HepG2 (cell line): ENCODE results near the gene EYA2. TPM values are rescaled to one million over a fixed set of nuclear protein-coding genes. Genes with fewer than 3 reads are reported as not detected.
A peak's percentile ranks its signal among the peaks of the same experiment; 100 is the strongest.

Source experiments
- CCDC6 ChIP-seq: sonication (generic); formaldehyde crosslinking; IDR thresholded peaks from 2 replicates; pipeline ENCODE4 v1.8.1; 2022; ENCODE audit warnings: mild to moderate bottlenecking, missing genetic modification reagents, moderate library complexity
- CHD4 ChIP-seq: fragments of 200-600 bp; sonication (generic); IDR thresholded peaks from 2 replicates; pipeline ENCODE4 v1.7.0; 2017; ENCODE audit warnings: mild to moderate bottlenecking, low read length, borderline replicate concordance
- GABPA ChIP-seq, 2 experiments: IDR thresholded peaks; 2 replicates each; pipeline ENCODE4 v1.6.1; 2011 to 2016; ENCODE audit warnings: low read depth in 2 of 2, low read length in 1 of 2, missing biosample characterization in 1 of 2, missing genetic modification characterization in 1 of 2
- KAT2B ChIP-seq: fragments of 150-350 bp; IDR thresholded peaks from 2 replicates; pipeline ENCODE4 v1.6.1; 2014; ENCODE audit warnings: low read depth, low read length, borderline replicate concordance
- KDM3A ChIP-seq: IDR thresholded peaks from 2 replicates; pipeline ENCODE4 v1.6.1; 2018; ENCODE audit warnings: low read depth, missing compliant biosample characterization
- MXD4 ChIP-seq: IDR thresholded peaks from 2 replicates; pipeline ENCODE4 v1.6.1; 2016; ENCODE audit warnings: mild to moderate bottlenecking, missing biosample characterization, missing genetic modification reagents
- NFATC3 ChIP-seq: sonication (generic); formaldehyde crosslinking; IDR thresholded peaks from 2 replicates; pipeline ENCODE4 v1.5.1; 2020; ENCODE audit warnings: mild to moderate bottlenecking, missing genetic modification reagents
- PRMT3 ChIP-seq: sonication (generic); formaldehyde crosslinking; IDR thresholded peaks from 2 replicates; pipeline ENCODE4 v1.8.1; 2022; ENCODE audit warnings: low read depth, mild to moderate bottlenecking, moderate library complexity, missing genetic modification reagents, borderline replicate concordance
- REL ChIP-seq: sonication (generic); formaldehyde crosslinking; conservative IDR thresholded peaks from 2 replicates; pipeline ENCODE4 v1.8.0; 2022; ENCODE audit warnings: mild to moderate bottlenecking, missing genetic modification reagents, moderate library complexity
- RFX5 ChIP-seq: IDR thresholded peaks from 2 replicates; pipeline ENCODE4 v1.6.1; 2011; ENCODE audit warnings: low read depth, low read length, improper control_type of control experiment
- RXRA ChIP-seq: sonication (generic); formaldehyde crosslinking; IDR thresholded peaks from 2 replicates; pipeline ENCODE4 v1.5.1; 2020; ENCODE audit warnings: missing genetic modification reagents
- TBL1XR1 ChIP-seq: fragments of 150-350 bp; IDR thresholded peaks from 2 replicates; pipeline ENCODE4 v1.6.1; 2014; ENCODE audit warnings: borderline replicate concordance, low read length; ENCODE audit not compliant: partially characterized antibody
- ZFP82 ChIP-seq: sonication (generic); formaldehyde crosslinking; IDR thresholded peaks from 2 replicates; pipeline ENCODE4 v1.5.1; 2020; ENCODE audit warnings: mild to moderate bottlenecking, missing genetic modification reagents, borderline replicate concordance
- ZKSCAN8 ChIP-seq: IDR thresholded peaks from 2 replicates; pipeline ENCODE4 v1.6.1; 2016; ENCODE audit warnings: borderline replicate concordance, missing genetic modification reagents, missing compliant biosample characterization
- ZMYM4 ChIP-seq: sonication (generic); formaldehyde crosslinking; IDR thresholded peaks from 2 replicates; pipeline ENCODE4 v1.8.1; 2023; ENCODE audit warnings: mild to moderate bottlenecking, missing genetic modification reagents
- ZNF207 ChIP-seq: fragments of 450-650 bp; IDR thresholded peaks from 2 replicates; pipeline ENCODE4 v1.6.1; 2016; ENCODE audit warnings: antibody characterized with exemption, borderline replicate concordance
- ZNF276 ChIP-seq: sonication (generic); formaldehyde crosslinking; IDR thresholded peaks from 2 replicates; pipeline ENCODE4 v1.4.0; 2020; ENCODE audit warnings: mild to moderate bottlenecking, low read depth, missing genetic modification reagents
- ZNF441 ChIP-seq: sonication (generic); formaldehyde crosslinking; IDR thresholded peaks from 2 replicates; pipeline ENCODE4 v1.7.0; 2021; ENCODE audit warnings: missing genetic modification reagents, borderline replicate concordance
- ZNF501 ChIP-seq: sonication (generic); formaldehyde crosslinking; IDR thresholded peaks from 2 replicates; pipeline ENCODE4 v1.5.1; 2020; ENCODE audit warnings: mild to moderate bottlenecking, moderate library complexity, missing genetic modification reagents
- ZNF577 ChIP-seq: sonication (generic); formaldehyde crosslinking; IDR thresholded peaks from 2 replicates; pipeline ENCODE4 v1.4.0; 2020; ENCODE audit warnings: mild to moderate bottlenecking, low read depth, missing genetic modification reagents, borderline replicate concordance
- ZNF775 ChIP-seq: sonication (generic); formaldehyde crosslinking; IDR thresholded peaks from 2 replicates; pipeline ENCODE4 v1.4.0; 2020; ENCODE audit warnings: missing genetic modification reagents, mild to moderate bottlenecking, moderate library complexity, borderline replicate concordance
- ZNF788 ChIP-seq: sonication (generic); formaldehyde crosslinking; IDR thresholded peaks from 2 replicates; pipeline ENCODE4 v1.5.0; 2020; ENCODE audit warnings: mild to moderate bottlenecking, missing genetic modification reagents, borderline replicate concordance
- polyA plus RNA-seq, 8 experiments: library from polyadenylated mRNA; depleted of rRNA in 3 of 8; stranded (reverse) in 7 of 8; unstranded in 1 of 8; fragments of >200 nt; fragmentation: Illumina TruSeq in 4 of 8; extraction: Trizol in 4 of 8; gene quantifications; 2 replicates each; pipeline versions ENCODE4 v1.2.1 to v1.2.3, GENCODE V29; 2011 to 2016; ENCODE audit warnings: low read depth in 4 of 8, missing spikeins in 1 of 8, mixed read lengths in 1 of 8; ENCODE audit not compliant: insufficient read depth in 1 of 8
- total RNA-seq, 5 experiments: library from RNA; depleted of rRNA; stranded (reverse); fragments of >200 nt; fragmentation: Illumina TruSeq; extraction: Trizol; gene quantifications; 2 replicates each; pipeline ENCODE4 v1.2.3, GENCODE V29; 2016; ENCODE audit warnings: low read depth in 1 of 5
- TF ChIP-seq, protein P1 (sequence below): IDR thresholded peaks from 2 replicates; pipeline ENCODE4 v1.6.1; 2012; ENCODE audit warnings: inconsistent platforms
- TF ChIP-seq, protein P2 (sequence below): sonication (generic); formaldehyde crosslinking; IDR thresholded peaks from 2 replicates; pipeline ENCODE4 v1.5.1; 2020; ENCODE audit warnings: mild to moderate bottlenecking, moderate library complexity, missing genetic modification reagents
- TF ChIP-seq, protein P3 (sequence below): IDR thresholded peaks from 2 replicates; pipeline ENCODE4 v1.6.1; 2016; ENCODE audit warnings: low read depth, control low read depth

Gene EYA2
- total and polyA plus RNA-seq, 2 of the 13 experiments (the other 11 are each of a cell fraction or from before 2014, with no cell fraction given): not detected

DNA sequence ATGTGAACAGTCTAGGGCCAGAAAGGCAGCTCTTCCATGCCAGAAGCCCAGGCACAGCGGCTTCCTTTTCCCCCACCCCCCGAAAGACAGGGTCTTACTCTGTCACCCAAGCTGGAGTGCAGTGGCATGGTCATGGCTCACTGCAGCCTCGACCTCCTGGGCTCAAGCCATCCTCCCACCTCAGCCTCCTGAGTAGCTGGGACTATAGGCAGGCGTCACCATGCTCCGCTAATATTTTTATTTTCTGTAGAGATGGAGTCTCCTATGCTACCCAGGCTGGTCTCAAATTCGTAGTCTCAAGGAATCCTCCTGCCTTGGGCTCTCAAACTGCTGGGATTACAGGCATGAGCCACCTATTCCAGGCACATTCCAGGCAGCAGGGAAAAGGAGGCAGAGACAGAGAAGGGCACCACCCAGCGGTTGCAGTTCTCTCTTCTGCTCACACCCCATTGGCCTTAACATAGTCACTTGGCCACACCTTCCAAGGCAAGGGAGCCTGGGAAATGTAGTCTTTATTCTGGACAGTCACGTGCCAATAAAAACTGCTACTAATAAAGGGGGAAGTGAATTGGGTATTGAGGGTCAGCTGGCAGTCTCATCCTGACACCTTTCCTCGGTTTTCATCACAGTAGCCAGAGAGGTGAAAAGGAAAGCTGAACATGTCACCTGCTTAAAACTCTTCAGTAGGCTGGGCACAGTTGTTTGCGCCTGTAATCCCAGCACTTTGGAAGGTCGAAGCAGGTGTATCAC, 255.9 kb downstream of the EYA2 start (continued):
- TF ChIP-seq MXD4 (no peak), ZNF276 (CRISPR knock-in tag) (peak; percentile 78; the same call in 1 of the 2 replicates), TBL1XR1 (no peak), KDM3A (peak; percentile 59; the same call in 1 of the 2 replicates), NFATC3 (CRISPR knock-in tag) (no peak), KAT2B (no peak), RXRA (CRISPR knock-in tag) (0 out of 2 replicates have a peak, but pooled peaks have one; percentile 45), CCDC6 (CRISPR knock-in tag) (peak; percentile 62; the same call in 1 of the 2 replicates), ZNF501 (CRISPR knock-in tag) (peak; percentile 72), ZMYM4 (peak; percentile 76), ZFP82 (no peak), RFX5 (no peak), REL (CRISPR knock-in tag) (no peak), ZNF441 (CRISPR knock-in tag) (no peak), PRMT3 (CRISPR knock-in tag) (no peak), ZKSCAN8 (CRISPR knock-in tag) (no peak; the same call in 1 of the 2 replicates), CHD4 (no peak), ZNF775 (CRISPR knock-in tag) (no peak), ZNF788 (CRISPR knock-in tag) (peak; percentile 29; the same call in 1 of the 2 replicates), ZNF577 (CRISPR knock-in tag) (no peak), GABPA (IDR thresholded peaks at IDR 0.05; ENCODE audit: low read depth, low read length) (no peak), GABPA (CRISPR knock-in tag; IDR thresholded peaks at IDR 0.05; ENCODE audit: low read depth) (peak; percentile 59), ZNF207 (no peak)
- TF ChIP-seq, protein P1, sequence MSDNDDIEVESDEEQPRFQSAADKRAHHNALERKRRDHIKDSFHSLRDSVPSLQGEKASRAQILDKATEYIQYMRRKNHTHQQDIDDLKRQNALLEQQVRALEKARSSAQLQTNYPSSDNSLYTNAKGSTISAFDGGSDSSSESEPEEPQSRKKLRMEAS: peak; percentile 59; the same call in 1 of the 2 replicates
- TF ChIP-seq, protein P2, sequence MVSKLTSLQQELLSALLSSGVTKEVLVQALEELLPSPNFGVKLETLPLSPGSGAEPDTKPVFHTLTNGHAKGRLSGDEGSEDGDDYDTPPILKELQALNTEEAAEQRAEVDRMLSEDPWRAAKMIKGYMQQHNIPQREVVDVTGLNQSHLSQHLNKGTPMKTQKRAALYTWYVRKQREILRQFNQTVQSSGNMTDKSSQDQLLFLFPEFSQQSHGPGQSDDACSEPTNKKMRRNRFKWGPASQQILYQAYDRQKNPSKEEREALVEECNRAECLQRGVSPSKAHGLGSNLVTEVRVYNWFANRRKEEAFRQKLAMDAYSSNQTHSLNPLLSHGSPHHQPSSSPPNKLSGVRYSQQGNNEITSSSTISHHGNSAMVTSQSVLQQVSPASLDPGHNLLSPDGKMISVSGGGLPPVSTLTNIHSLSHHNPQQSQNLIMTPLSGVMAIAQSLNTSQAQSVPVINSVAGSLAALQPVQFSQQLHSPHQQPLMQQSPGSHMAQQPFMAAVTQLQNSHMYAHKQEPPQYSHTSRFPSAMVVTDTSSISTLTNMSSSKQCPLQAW (CRISPR knock-in tag): peak; percentile 88
- TF ChIP-seq, protein P3, sequence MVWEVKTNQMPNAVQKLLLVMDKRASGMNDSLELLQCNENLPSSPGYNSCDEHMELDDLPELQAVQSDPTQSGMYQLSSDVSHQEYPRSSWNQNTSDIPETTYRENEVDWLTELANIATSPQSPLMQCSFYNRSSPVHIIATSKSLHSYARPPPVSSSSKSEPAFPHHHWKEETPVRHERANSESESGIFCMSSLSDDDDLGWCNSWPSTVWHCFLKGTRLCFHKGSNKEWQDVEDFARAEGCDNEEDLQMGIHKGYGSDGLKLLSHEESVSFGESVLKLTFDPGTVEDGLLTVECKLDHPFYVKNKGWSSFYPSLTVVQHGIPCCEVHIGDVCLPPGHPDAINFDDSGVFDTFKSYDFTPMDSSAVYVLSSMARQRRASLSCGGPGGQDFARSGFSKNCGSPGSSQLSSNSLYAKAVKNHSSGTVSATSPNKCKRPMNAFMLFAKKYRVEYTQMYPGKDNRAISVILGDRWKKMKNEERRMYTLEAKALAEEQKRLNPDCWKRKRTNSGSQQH (CRISPR knock-in tag): no peak
